T-helper 1 cell treated with Interleukin-12 subunit alpha and Interleukin-12 subunit beta and Interleukin-4 antibody, amounts not matched to agents 30 μg/mL and 1 μg/mL, for 36 hours (primary cell): ENCODE measurements around the gene SEM1.
A peak's percentile ranks its signal among the peaks of the same experiment; 100 is the strongest.
"Not testable (repeated sequence)": the region's sequence is repeated elsewhere in the genome, so short reads cannot be mapped to it uniquely, and the experiment has no call there.

Experiments
- H3K27ac Mint-ChIP-seq: one replicate; pipeline ENCODE4 v1.8.0; 2021; ENCODE audit warnings: mild to moderate bottlenecking, mixed read lengths
- H3K27me3 Mint-ChIP-seq: one replicate; pipeline ENCODE4 v1.8.0; 2021; ENCODE audit warnings: low read depth, mixed read lengths
- H3K36me3 Mint-ChIP-seq: one replicate; pipeline ENCODE4 v1.8.0; 2021; ENCODE audit warnings: low read depth, mixed read lengths
- H3K4me1 Mint-ChIP-seq: one replicate; pipeline ENCODE4 v1.8.0; 2021; ENCODE audit warnings: low read depth, mixed read lengths
- H3K4me3 Mint-ChIP-seq: one replicate; pipeline ENCODE4 v1.8.0; 2021; ENCODE audit warnings: mild to moderate bottlenecking, moderate library complexity, mixed read lengths
- H3K9me3 Mint-ChIP-seq: one replicate; pipeline ENCODE4 v1.8.0; 2021; ENCODE audit warnings: mixed read lengths

Gene SEM1

GRCh38 chr7:96709381-96710228, at the start of gene SEM1:
TSS of gene SEM1 (minus strand) at chr7:96709846. CDS start at chr7:96709763, 83 bp downstream.
- peaks cover 19% of the 10 kb centered on the region for H3K4me1 Mint-ChIP-seq
- peak within 1 kb of the TSS; percentile 97 for H3K4me3 Mint-ChIP-seq
- peaks cover 3% of the 10 kb centered on the region for H3K27me3 Mint-ChIP-seq
- peak within 1 kb of the TSS; percentile 90 for H3K27ac Mint-ChIP-seq
- peaks cover 19% of the 10 kb centered on the region for H3K36me3 Mint-ChIP-seq
- H3K9me3 Mint-ChIP-seq, result peaks cover 24% of the 10 kb centered on the region

GRCh38 chr7:96757880-96758279, 48.2 kb upstream of the SEM1 start:
- not testable (repeated sequence) for H3K27ac Mint-ChIP-seq, H3K27me3 Mint-ChIP-seq, H3K9me3 Mint-ChIP-seq, H3K36me3 Mint-ChIP-seq, H3K4me3 Mint-ChIP-seq, H3K4me1 Mint-ChIP-seq

- no peak overlapping the region for H3K4me3 Mint-ChIP-seq
Measured at GRCh38 chr7:96747418-96747940, 37.8 kb upstream of the SEM1 start.

GRCh38 chr7:96740130-96740529, 30.5 kb upstream of the SEM1 start:
- Mint-ChIP-seq H3K4me1 (no peaks in the 10 kb centered on the region), H3K27ac (no peak overlapping the region), H3K9me3 (no peaks in the 10 kb centered on the region), H3K4me3 (no peak overlapping the region), H3K27me3 (peaks cover 20% of the 10 kb centered on the region), H3K36me3 (no peaks in the 10 kb centered on the region)

More at GRCh38 chr7:96747418-96747940, 37.8 kb upstream of the SEM1 start:
- Mint-ChIP-seq H3K4me1 (no peaks in the 10 kb centered on the region), H3K27ac (no peak overlapping the region), H3K36me3 (no peaks in the 10 kb centered on the region), H3K9me3 (peaks cover 4% of the 10 kb centered on the region), H3K27me3 (peaks cover 5% of the 10 kb centered on the region)

- no peaks in the 10 kb centered on the region for H3K4me1 Mint-ChIP-seq
- H3K9me3 Mint-ChIP-seq, result no peaks in the 10 kb centered on the region
- no peaks in the 10 kb centered on the region for H3K36me3 Mint-ChIP-seq
- H3K4me3 Mint-ChIP-seq, result no peak overlapping the region
- H3K27ac Mint-ChIP-seq, result no peak overlapping the region
- peaks cover 20% of the 10 kb centered on the region for H3K27me3 Mint-ChIP-seq
Measured at GRCh38 chr7:96739609-96740008, 30.0 kb upstream of the SEM1 start.

GRCh38 chr7:96739167-96739566, 29.5 kb upstream of the SEM1 start:
- no peak overlapping the region for H3K4me3 Mint-ChIP-seq
- H3K9me3 Mint-ChIP-seq, result no peaks in the 10 kb centered on the region
- no peaks in the 10 kb centered on the region for H3K4me1 Mint-ChIP-seq
- H3K36me3 Mint-ChIP-seq, result no peaks in the 10 kb centered on the region
- peaks cover 20% of the 10 kb centered on the region for H3K27me3 Mint-ChIP-seq
- H3K27ac Mint-ChIP-seq, result no peak overlapping the region

GRCh38 chr7:96738705-96739104, 29.1 kb upstream of the SEM1 start:
- Mint-ChIP-seq H3K27me3 (peaks cover 20% of the 10 kb centered on the region), H3K4me1 (no peaks in the 10 kb centered on the region)

GRCh38 chr7:96737545-96738050, 28.0 kb upstream of the SEM1 start:
- H3K27me3 Mint-ChIP-seq, result peaks cover 20% of the 10 kb centered on the region
- H3K27ac Mint-ChIP-seq, result no peak overlapping the region
- no peaks in the 10 kb centered on the region for H3K9me3 Mint-ChIP-seq
- no peak overlapping the region for H3K4me3 Mint-ChIP-seq
- H3K4me1 Mint-ChIP-seq, result no peaks in the 10 kb centered on the region
- H3K36me3 Mint-ChIP-seq, result no peaks in the 10 kb centered on the region

More at GRCh38 chr7:96738705-96739104, 29.1 kb upstream of the SEM1 start:
- Mint-ChIP-seq H3K36me3 (no peaks in the 10 kb centered on the region), H3K9me3 (no peaks in the 10 kb centered on the region), H3K4me3 (no peak overlapping the region), H3K27ac (no peak overlapping the region)

- Mint-ChIP-seq H3K36me3 (no peaks in the 10 kb centered on the region), H3K4me3 (no peak overlapping the region), H3K4me1 (no peaks in the 10 kb centered on the region), H3K27me3 (no peaks in the 10 kb centered on the region), H3K9me3 (no peaks in the 10 kb centered on the region), H3K27ac (no peak overlapping the region)
Measured at GRCh38 chr7:96734343-96734742, 24.7 kb upstream of the SEM1 start.

GRCh38 chr7:96729820-96730219, 20.2 kb upstream of the SEM1 start:
- H3K9me3 Mint-ChIP-seq, result no peaks in the 10 kb centered on the region
- H3K36me3 Mint-ChIP-seq, result no peaks in the 10 kb centered on the region
- no peak overlapping the region for H3K27ac Mint-ChIP-seq
- no peaks in the 10 kb centered on the region for H3K4me1 Mint-ChIP-seq
- no peak overlapping the region for H3K4me3 Mint-ChIP-seq
- no peaks in the 10 kb centered on the region for H3K27me3 Mint-ChIP-seq

- Mint-ChIP-seq H3K36me3 (no peaks in the 10 kb centered on the region), H3K27me3 (peaks cover 4% of the 10 kb centered on the region), H3K4me3 (no peak overlapping the region), H3K9me3 (no peaks in the 10 kb centered on the region), H3K27ac (no peak overlapping the region), H3K4me1 (no peaks in the 10 kb centered on the region)
Measured at GRCh38 chr7:96728139-96728538, 18.5 kb upstream of the SEM1 start.

- Mint-ChIP-seq H3K9me3 (no peaks in the 10 kb centered on the region), H3K4me3 (no peak overlapping the region), H3K27me3 (peaks cover 7% of the 10 kb centered on the region), H3K36me3 (no peaks in the 10 kb centered on the region), H3K4me1 (no peaks in the 10 kb centered on the region), H3K27ac (no peak overlapping the region)
Measured at GRCh38 chr7:96727534-96728088, 18.0 kb upstream of the SEM1 start.

GRCh38 chr7:96723622-96724021, 14.0 kb upstream of the SEM1 start:
- Mint-ChIP-seq H3K27me3 (peaks cover 13% of the 10 kb centered on the region), H3K36me3 (no peaks in the 10 kb centered on the region)

GRCh38 chr7:96722928-96723327, 13.3 kb upstream of the SEM1 start:
- H3K27me3 Mint-ChIP-seq, result peaks cover 13% of the 10 kb centered on the region
- H3K36me3 Mint-ChIP-seq, H3K9me3 Mint-ChIP-seq, H3K4me1 Mint-ChIP-seq, H3K27ac Mint-ChIP-seq, H3K4me3 Mint-ChIP-seq: not testable (repeated sequence)

More at GRCh38 chr7:96723622-96724021, 14.0 kb upstream of the SEM1 start:
- Mint-ChIP-seq H3K4me1 (no peaks in the 10 kb centered on the region), H3K9me3 (no peaks in the 10 kb centered on the region), H3K27ac (no peak overlapping the region), H3K4me3 (no peak overlapping the region)

- H3K4me3 Mint-ChIP-seq, result no peak overlapping the region
- no peaks in the 10 kb centered on the region for H3K9me3 Mint-ChIP-seq
- H3K27ac Mint-ChIP-seq, result no peak overlapping the region
- peaks cover 18% of the 10 kb centered on the region for H3K27me3 Mint-ChIP-seq
- no peaks in the 10 kb centered on the region for H3K36me3 Mint-ChIP-seq
- no peaks in the 10 kb centered on the region for H3K4me1 Mint-ChIP-seq
Measured at GRCh38 chr7:96720843-96721242, 11.2 kb upstream of the SEM1 start.
